ENCODE results near the gene AIFM3. TPM values are rescaled to one million over a fixed set of nuclear protein-coding genes. Genes with fewer than 3 reads are reported as not detected.

AIFM3 gene
- total and polyA plus RNA-seq, 2 of the 13 experiments (the other 11 are each of a cell fraction or from before 2014, with no cell fraction given) = 9.0 to 15.3 TPM

GRCh38 chr22:21001601-21002325 is 34.7 kb downstream of the AIFM3 start, which contains the start of gene THAP7 (continued):
- TF ChIP-seq ZNF746 (CRISPR knock-in tag; IDR thresholded peaks at IDR 0.05) = peak; percentile 76
- peak; percentile 7; the same call in 1 of the 2 replicates for TF ChIP-seq TGIF2 (CRISPR knock-in tag; IDR thresholded peaks at IDR 0.05)
- TF ChIP-seq ZNF124 (CRISPR knock-in tag; IDR thresholded peaks at IDR 0.05) = no peak
- peak; percentile 83; the same call in 1 of the 2 replicates for TF ChIP-seq CBX5 (CRISPR knock-in tag; IDR thresholded peaks at IDR 0.05; ENCODE audit: borderline replicate concordance)
- peak; percentile 36 for TF ChIP-seq ERF (CRISPR knock-in tag; IDR thresholded peaks at IDR 0.05)
- TF ChIP-seq ZNF136 (CRISPR knock-in tag; IDR thresholded peaks at IDR 0.05; ENCODE audit: low read depth) = peak; percentile 13; the same call in 1 of the 2 replicates
- no peak for TF ChIP-seq ATF6 (CRISPR knock-in tag; conservative IDR thresholded peaks at IDR 0.05)
- peak; percentile 92 for TF ChIP-seq YEATS2 (CRISPR knock-in tag; IDR thresholded peaks at IDR 0.05; ENCODE audit: borderline replicate concordance)
- TF ChIP-seq ZBTB39 (CRISPR knock-in tag; IDR thresholded peaks at IDR 0.05) = peak; percentile 89
- TF ChIP-seq ZNF83 (CRISPR knock-in tag; IDR thresholded peaks at IDR 0.05; ENCODE audit: borderline replicate concordance) = peak; percentile 37; the same call in 1 of the 2 replicates
- peak; percentile 66 for TF ChIP-seq ZBTB2 (CRISPR knock-in tag; IDR thresholded peaks at IDR 0.05; ENCODE audit: low read depth)
- 0 out of 2 replicates have a peak, but pooled peaks have one; percentile 16 for TF ChIP-seq POLR2AphosphoS2 (IDR thresholded peaks at IDR 0.05; ENCODE audit: low read depth, low read length)
- peak; percentile 1; the same call in 1 of the 2 replicates for TF ChIP-seq ZNF747 (CRISPR knock-in tag; IDR thresholded peaks at IDR 0.05; ENCODE audit: borderline replicate concordance)
- TF ChIP-seq SMC3 (IDR thresholded peaks at IDR 0.05; ENCODE audit: low read length) = no peak
- TF ChIP-seq SIN3B (IDR thresholded peaks at IDR 0.05; ENCODE audit: low read length) = no peak
- TF ChIP-seq JUN (CRISPR knock-in tag; IDR thresholded peaks at IDR 0.05) = no peak
- TF ChIP-seq SMAD3 (CRISPR knock-in tag; IDR thresholded peaks at IDR 0.05) = no peak
- peak; percentile 79 for TF ChIP-seq HDAC2 (CRISPR knock-in tag; IDR thresholded peaks at IDR 0.05)
- no peak for TF ChIP-seq NR2F2 (IDR thresholded peaks at IDR 0.05; ENCODE audit: borderline replicate concordance, low read depth)
- TF ChIP-seq ZC3H13 (CRISPR knock-in tag; IDR thresholded peaks at IDR 0.05) = peak; percentile 64; the same call in 1 of the 2 replicates
- TF ChIP-seq IRF1 (CRISPR knock-in tag; IDR thresholded peaks at IDR 0.05; ENCODE audit: low read depth) = 0 out of 2 replicates have a peak, but pooled peaks have one; percentile 86
- TF ChIP-seq TEAD2 (CRISPR knock-in tag; IDR thresholded peaks at IDR 0.05) = 0 out of 2 replicates have a peak, but pooled peaks have one; percentile 14
- TF ChIP-seq HNRNPLL (IDR thresholded peaks at IDR 0.05; ENCODE audit: low read depth, low read length, poor library complexity, severe bottlenecking) = peak; percentile 75
- peak; percentile 77 for TF ChIP-seq ZNF891 (CRISPR knock-in tag; IDR thresholded peaks at IDR 0.05)
- TF ChIP-seq ZFYVE20 (CRISPR knock-in tag; IDR thresholded peaks at IDR 0.05; ENCODE audit: borderline replicate concordance, low read depth) = peak; percentile 78; the same call in 1 of the 2 replicates
